Activated CD4-positive, alpha-beta T cell treated with anti-CD3 and anti-CD28 coated beads, Interleukin-2, amount 50 U/mL, for 4 hours (primary cell): ENCODE data around the gene MEDAG.

ENCODE experiments used
- DNase-seq, 2 experiments: peaks; one replicate each; pipeline ENCODE4 v3.0.0-alpha.2; 2020

MEDAG gene

DNA sequence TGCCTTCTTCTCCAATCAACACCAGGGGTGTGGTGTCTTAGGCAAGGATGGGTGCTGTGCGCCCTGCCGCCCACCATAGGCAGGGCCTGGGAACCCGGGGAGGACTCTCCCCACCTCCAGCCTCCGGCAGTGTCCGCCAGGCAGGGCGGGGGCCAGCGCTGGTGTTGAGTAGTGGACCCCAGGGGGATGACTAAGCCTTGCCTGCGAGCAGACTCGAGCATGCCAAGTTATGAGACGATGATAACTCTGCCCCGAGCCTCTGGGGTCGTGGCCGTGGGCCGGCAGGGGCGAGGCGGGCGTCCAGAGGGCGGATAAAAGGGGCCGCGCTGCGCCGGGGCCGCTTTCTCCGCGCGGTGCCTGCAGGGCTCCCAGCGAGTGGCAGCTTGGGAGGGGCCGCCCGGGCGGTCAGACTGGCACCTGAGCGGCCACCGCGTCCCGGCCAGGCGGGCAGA lies at the start of gene MEDAG:
Gene MEDAG (plus strand): TSS at position 340 of the 452 bp plus-strand sequence. CDS start 245 bp downstream, outside the sequence.
- no peak for DNase-seq

DNA sequence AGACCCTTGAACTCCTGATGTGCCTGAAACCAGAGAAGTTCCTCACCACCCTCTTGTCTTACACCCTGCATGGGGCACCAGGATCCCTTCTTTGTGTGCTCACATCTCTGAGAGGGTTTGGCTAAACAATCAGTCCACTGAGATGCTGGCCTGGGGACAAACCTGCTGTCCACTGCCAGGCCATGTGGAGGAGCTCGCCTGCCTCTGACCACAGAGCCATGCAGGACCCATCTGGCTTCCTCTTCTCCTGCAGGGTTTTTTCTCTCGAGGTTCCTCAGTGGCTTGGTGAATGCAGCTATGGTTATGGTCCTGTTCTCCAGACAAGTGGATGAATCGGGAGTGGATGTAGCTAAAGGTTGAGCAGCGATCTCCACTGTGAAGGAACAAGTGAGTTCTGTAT lies 49.1 kb upstream of the MEDAG start:
- DNase-seq = no peak

DNA sequence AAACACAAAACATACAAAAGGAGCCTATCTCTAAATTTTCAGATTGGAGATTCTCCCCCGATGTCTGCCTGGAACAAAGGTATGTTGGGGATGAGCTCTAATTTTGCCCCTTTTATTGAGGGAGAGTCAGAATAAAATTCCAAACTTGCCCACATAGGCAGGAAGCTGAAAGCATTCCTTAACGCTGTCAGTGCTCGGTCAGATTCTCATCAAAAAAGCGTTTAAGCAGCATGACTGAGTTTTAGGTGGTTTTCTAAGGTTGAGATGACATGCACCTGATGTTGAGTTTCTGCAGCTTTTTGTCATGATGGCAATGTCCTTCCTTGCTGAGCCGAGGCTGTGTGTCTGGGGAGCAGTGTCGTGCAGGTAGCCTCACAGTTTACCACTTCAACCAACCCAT lies 48.4 kb upstream of the MEDAG start:
- no peak for DNase-seq

DNA sequence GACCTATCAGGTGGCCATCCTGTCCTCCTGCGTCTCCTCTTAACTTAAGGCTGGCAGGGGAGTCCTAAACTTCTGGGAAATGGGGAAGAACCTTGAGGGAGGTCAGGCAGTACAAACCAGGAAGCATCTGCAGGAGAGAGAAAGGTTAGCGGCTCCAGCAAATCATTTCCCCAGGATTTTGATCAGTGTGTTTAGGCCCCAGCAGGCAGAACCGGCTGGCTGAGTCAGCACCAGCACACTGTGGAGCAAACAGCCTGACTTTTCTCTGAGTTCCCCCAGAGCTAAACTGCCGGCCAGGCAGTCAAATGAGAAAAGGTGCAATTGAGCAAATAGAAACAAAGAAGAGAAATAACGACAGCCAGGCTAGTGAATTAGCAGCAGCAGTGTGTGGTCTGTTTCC lies 46.7 kb upstream of the MEDAG start:
- DNase-seq = no peak

DNA sequence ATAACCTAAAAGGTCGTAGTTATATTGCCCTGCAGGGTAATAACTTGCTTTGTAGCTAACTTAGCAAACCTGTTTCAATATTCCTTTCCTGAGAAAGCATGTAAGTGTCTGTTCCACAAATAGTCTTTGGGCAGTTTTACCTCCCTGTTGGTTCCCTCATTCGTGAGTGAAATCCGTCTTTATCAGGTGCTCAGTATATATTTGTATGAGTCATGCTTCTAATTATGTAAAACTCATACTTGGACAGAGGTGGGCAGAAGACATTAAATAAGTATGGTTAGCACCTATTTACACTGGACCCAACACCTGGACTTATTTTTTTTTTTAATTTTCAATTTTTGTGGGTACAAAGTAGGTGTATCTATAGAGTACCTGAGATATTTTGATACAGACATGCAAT lies 44.9 kb upstream of the MEDAG start:
- DNase-seq = no peak

DNA sequence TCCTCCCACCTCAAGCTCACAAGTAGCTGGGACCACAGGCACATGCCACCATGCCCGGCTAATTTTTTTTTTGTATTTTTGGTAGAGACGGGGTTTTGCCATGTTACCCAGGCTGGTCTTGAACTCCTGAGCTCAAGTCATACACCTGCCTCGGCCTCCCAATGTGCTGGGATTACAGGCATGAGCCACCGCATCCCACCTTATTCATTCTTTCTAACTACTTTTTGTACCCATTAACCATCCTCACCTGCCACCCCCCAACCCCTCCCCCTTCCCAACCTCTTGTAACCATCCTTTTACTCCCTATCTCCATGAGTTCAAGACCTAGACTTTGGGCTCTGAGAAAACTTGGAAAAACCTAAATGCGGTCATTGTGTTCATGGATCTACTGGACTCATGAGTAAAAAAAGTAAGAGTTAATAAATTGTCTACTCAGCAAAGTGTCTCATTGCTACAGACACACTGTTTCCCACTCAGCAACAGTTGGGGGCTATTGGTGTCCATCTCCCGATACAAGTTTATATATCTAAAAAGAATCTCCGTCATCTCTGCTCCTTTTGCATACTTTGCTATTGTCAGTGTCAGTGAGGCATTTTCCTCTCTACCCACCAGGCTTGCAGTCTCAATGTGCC lies 44.1 kb upstream of the MEDAG start:
- DNase-seq = no peak

DNA sequence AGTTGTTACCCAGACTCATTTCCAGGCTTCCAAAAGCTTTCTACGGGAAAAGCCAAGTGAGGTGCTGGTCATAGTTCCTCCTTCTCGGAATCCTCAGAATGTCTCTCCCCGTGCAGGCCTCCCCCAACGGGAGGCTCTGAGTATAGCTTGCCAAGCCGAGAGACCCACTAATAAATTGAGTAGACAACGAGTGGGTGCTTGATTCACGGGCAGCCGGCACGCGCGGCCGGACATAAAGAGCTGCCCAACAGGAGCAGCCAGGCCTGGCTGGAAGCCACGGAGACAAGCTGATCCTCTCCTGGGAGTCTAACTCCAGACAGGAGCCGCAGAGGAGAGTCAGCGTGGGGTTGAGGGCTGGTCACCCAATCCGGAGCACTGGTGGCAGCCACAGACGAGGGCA lies 43.4 kb upstream of the MEDAG start:
- DNase-seq = no peak

DNA sequence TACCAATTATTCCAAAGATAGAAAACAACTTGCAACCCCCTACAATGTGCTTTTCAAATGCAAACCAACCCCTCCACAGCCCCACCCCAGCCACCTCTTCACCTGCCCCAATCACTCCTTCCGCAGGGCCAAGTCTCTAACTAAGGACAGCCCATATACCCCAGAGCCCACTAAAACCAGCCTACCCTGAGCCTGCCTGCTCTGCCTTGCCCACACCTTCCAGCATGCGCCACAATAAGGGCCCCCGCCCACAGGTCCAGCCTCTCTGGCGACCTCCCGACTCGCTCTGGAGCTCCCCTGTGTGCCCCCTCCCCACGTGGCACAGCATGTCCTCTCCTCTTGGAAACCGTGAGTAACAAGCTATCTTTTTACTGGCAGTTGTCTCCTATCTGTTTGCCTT lies 42.8 kb upstream of the MEDAG start:
- DNase-seq = no peak

DNA sequence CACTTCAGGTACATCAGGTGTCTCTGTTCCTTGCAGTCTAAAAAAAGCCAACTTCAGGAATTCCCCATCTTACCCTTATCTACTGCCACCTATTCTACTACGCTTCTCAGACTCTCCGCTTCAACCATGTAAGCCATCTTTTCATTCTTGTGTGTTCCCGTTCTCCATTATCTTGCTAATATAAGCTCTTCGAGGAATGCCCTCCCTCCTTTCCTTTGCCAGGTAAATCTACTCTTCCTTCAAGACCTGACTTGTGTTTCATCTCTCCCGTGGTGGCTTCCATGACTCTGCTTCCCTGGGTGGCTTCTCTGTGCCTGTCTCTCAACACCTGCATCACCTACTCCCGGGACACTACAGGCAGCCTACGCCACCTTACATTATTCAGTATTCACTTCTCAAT lies 42.3 kb upstream of the MEDAG start:
- no peak for DNase-seq

DNA sequence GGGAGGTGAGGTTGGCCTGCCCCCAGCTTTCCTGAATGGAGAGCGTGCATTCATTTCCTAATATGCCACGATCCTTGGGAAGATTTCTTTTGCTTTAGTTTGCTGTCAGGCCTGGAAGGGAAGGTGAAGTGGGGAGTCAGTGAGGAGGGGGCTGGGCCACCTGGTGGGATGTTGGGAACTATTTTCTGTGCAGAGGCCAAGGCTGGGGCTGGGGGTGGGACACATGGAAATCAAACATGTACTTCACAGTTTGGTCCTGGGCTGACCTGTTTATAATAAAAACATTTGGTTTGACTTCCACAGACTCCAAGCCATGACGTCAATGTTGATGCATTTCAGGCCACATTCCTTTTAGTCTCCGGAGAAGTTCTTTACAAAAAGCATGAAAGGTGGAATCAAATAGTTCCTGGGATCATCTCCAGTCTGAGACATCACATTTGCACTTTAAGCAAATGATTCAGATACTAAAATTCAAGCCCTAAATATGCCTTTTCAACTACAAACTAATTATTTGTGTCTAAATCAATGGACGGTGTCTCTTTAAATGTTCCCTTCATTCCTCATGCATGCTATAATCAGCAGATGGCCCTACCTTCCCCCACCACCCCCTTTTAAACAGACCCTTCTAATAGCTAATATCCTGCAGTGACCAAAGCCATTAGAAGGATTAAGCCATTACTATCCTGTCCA lies 41.5 kb upstream of the MEDAG start:
- no peak for DNase-seq

DNA sequence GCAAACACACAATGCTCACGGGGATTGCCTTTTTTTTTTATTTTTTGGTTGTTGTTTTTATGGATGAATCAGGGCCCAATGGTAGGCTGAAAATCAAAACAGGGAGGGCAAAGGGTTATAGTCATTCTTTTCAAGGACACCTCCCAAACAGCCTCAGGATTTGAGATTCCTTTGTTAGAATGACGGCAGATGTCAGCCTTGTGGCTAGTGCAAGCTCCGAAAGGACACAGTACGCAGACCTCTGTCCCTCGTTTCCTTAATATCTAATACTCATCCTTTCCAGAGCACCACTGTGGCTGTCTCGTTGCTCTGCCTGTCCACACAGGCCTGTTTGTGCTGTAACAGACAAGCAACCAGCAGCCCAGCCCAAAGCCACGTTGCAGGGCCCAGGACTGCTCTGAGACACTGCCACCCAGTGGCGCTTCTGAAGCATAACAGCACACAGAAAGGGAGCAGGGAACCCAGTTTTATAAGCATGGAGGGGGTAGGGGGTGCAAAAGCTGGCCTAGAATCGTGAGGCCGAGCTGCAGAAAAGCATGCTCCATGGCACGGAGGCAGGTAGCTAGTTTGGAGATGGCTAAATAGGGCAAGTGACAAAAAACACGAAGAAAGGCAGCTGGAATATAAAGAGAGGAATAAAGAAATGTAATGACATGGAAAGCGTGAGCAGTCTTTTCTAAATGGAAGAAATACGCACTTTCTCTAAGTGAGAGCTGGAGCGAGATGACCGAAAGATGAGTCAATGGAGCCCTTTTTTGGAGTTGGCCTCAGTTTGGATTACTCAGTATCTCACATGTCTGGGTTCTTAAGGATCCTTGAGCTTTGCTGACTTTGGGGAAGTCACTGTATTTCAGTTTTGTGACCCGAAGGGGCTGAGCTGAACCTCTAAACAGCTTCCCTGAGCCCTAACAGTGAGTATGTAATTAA lies 40.7 kb upstream of the MEDAG start:
- DNase-seq = peak; percentile 32 to 33

DNA sequence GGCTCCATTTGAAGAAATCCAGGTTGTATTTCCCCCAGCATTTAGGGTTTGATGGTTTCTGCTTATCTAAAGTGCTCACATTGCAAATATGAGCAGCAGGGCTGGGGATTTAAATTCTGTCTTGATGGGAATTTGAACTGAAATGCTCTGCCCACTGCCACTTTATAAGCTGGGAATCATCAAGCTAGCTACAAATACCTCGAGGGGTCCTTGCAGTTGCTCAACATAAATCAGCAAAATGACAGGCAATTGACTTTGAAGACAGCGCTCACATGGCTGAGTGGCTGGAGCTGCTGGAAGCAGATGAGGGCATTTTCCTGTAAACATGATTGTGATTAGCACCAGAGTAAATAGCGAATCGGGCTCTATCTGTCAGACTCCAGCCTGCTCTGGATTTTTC lies 39.4 kb upstream of the MEDAG start:
- no peak for DNase-seq

DNA sequence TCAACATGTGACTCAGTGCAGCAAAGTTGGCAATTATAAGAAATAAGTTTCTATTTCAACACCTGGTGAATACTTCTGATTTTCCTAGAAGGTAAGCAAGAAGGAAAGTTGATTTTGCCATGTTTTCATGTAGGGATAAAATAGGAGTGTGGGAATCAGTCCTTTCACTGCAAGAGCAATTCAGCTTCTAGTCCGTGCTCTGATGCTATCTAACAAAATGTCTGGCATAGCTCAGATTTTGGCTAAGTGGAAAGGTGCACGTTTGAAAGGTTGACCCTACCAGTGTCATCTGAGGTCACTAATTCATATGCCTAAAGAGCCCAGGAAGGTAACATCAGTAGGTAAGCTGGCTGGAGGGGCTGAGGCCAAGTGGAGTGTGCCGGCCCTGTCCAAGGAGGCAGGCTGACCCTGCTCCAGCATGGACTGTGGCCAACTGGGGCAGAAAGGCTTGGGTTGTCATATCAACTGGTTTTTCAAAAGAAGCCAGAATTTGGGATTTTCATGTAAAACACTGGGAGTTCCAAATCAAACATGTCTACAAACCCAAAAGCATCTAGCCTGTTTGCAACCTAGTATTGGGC lies 38.9 kb upstream of the MEDAG start:
- DNase-seq = no peak

DNA sequence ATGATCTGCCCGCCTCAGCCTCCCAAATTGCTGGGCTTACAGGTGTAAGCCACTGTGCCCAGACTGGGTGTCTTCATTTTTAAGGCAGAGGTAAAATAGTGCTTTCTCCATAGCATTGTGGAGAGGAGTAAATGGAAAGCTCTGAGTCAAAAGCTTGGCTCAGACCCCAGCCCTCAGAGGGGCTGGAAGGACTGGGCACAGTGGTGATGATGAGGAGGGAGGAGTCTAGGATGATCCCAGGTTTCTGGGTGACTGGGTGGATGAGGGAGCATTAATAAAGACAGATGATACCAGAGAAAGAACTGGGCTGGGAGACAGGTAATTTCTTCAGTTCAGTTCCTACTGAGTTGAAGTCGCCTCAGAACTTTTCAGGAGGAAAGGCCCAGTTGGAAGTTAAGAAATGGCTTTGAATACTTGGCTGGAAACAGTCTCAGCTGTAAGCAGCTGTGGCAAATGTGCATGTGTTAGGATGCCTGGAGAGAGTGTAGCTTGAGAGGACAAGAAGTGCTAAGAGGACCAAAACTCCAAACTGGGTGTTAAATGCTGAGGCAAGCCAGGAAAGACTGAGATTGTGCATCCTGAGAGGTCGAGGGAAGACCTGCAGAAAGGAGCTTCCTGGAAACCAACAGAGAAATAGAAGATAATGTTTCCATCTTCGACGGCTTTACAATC lies 37.1 kb upstream of the MEDAG start:
- no peak for DNase-seq

DNA sequence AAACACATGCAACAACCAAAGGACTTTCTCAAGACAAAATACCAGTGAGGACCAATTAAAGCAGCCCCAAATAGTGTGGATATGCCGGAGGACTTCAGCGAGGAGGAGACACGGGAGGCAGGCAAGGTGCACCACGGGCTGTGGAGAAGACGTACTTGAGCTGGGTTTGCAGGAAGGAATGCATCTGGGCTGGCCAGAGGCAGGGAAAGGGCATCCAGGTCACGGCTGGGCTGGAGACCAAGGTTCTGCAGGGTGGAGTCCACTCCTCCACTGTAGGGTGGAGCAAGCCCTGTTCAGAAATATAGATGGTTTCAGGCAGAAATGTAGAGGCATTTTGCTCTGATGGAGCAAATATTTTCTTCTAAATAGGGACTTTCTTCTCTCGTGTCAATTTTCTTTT lies 36.6 kb upstream of the MEDAG start:
- DNase-seq = no peak

DNA sequence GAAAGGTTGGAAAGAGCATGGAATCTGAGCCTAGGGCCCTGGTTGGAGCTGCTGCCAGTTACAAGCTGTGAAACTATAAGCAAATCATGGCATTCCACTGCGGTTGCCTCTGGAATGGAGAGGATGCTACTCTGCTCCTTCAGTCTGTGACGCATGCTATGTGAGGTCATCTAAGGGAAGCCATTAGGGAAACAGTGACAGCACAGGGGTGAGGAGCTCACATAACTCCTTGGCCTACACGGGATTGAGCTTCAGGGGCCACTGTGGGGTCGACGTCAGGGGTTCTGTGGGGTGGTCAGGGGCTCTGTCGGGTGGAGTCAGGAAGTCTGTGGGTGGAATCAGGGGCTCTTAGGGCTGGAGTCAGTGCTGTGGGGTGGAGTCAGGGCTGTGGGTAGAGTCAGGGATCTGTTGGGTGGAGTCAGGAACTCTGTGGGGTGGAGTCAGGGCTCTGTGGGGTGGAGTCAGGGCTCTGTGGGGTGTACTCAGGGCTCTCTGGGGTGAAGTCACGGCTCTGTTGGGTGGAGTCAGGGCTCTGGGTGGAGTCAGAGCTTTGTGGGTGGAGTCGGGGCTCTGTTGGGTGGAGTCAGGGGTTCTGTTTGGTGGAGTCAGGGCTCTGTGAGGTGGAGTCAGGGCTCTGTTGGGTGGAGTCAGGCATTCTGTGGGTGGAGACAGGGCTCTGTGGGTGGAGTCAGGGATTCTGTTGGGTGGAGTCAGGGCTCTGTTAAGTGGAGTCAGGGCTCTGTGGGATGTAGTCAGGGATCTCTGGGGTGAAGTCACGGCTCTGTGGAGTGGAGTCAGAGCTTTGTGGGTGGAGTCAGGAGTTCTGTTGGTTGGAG lies 35.8 kb upstream of the MEDAG start:
- DNase-seq = no peak

DNA sequence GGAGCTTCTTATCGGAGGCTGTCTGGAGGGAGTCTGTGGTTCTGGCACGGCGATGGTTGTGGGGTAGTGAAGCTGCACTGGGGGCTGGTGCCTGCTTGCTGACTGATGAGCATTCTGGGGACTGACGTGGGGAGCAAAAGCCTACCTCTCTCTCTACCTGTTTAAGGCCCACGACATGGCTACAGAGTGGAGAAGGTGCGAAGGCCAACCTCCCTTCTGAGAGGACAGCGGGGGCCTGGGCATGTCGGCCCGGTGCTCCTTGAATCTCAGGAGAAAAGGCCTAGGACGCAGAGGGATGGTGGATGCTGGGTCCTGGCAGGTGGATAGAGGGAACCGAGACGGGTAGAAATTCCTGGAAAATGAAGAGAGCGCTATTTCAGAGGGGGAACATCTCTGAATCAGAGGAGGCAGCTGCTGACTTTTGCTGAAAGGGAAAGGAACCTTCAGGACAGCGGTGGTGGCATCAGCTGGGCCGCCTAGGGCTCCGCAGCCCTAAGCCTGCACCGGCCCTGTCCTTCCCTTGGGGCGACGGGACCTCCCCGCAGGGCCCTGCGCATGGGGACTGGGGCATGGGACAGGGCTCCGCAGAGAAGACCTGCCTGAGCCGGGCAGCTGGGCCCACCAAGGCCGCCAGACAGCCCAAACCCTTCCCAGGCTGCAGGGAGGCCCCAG lies 35.0 kb upstream of the MEDAG start:
- no peak for DNase-seq

DNA sequence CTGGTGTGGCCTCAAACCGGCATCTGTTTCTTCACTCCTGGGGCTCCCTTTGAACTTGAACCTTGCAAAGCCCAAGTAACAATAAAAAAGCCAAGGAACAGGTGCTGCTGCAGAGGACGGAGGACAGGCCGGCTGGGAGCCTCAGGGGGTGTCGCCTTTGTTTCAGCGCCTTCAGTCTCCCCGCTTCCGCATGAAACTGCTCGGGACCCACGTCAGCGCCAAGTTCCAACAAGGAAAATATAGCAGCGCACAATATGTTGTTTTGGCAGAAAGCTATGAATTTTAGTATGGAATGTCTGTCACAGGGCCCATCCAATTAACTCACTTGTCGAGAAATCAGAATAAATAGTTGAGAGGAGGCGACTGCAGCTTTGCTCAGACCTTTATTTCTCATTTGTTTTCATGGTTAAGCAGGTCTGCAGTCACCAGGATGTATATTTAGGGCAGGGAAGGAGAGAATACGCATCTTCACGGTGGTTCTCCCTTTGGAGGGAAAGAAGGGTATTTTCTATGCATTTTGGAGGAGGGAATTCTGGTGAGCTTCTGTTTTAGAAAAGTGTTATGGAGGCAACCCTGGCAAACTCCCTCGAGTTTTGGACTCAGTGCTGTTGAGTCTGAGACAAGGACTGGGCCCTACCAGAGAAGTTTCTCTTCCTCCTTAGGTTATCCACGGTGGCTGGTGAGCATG lies 34.3 kb upstream of the MEDAG start:
- DNase-seq = no peak

DNA sequence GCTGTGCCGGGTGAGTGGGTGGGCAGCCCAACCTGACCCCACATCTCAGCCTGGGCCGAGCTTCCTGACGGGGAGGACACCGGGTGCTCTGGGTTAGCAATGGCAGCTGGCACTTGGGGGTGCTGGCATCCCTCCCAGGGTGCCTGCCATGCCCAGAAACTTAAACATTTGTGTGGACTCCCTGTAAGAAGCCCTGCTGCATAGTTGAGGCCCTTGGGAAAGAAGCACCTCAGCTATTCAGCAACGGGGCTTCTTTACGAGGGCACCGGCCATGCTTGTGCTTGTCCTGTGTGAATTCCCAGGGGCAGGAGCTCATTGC lies 33.8 kb upstream of the MEDAG start:
- no peak for DNase-seq

DNA sequence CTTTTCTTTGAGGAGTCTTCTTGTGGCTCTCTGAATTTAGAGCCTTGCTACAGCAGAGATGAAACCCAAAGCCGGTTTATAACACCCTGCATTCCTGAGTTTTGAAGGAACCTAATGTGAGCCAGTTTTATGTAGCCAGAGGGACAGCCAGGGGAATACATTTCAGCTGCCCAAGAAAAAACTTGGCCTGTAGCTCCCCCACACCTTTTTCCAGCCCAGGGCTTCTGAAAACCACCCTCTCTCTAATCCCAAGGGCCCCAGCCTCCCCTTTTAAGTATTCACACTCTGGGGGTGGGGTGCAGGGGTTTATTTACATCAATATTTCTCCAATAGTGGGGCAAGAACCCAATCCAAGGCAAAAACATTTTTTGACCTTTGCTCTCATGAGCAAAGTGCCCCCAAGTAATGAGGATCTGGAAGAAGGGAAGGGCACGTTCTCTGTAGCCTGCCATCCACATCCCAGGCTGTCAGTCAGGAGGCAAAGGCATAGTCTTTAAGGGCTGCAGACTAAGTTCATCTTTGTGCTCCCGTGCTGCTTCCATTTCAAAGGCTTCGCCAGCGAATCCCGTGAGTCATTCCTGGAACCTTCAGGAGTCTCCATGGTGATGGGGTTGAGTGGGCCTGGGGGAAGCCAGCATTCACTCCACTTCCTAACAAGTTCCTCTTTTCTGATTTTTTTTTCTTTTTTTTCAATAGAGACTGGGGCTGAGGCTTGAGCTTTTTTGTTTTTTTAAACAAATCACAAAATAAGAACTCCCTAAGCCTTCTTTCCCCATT lies 33.2 kb upstream of the MEDAG start:
- no peak for DNase-seq
